NT2/D1 (cell line): Measurements from ENCODE around the gene CLASP1.
"Not testable (repeated sequence)": the region's sequence is repeated elsewhere in the genome, so short reads cannot be mapped to it uniquely, and the experiment has no call there.

Source experiments
- YY1 ChIP-seq: IDR thresholded peaks from 2 replicates; pipeline ENCODE4 v1.6.1; 2011; ENCODE audit not compliant: insufficient read length, insufficient read depth
- ZNF274 ChIP-seq: IDR thresholded peaks from 2 replicates; pipeline ENCODE4 v1.6.1; 2011; ENCODE audit warnings: mild to moderate bottlenecking, low read depth, low read length

GRCh38 chr2:121611048-121611649 is 38.1 kb downstream of the CLASP1 start:
- not testable (repeated sequence) for TF ChIP-seq YY1, ZNF274
